Subcutaneous adipose tissue (tissue), 4 donors: Measurements from ENCODE around the gene TLR9. TPM values are rescaled to one million over a fixed set of nuclear protein-coding genes. Genes with fewer than 3 reads are reported as not detected.

Experiments
- CTCF ChIP-seq: fragments of 450-650 bp; IDR thresholded peaks from one replicate; pipeline ENCODE4 v1.5.1; 2016; ENCODE audit warnings: low read depth, mild to moderate bottlenecking, control low read depth, antibody characterized with exemption, moderate library complexity
- total RNA-seq, 4 donors: library from RNA; depleted of rRNA; stranded (reverse); fragments of >200 nt; gene quantifications; one replicate each; pipeline ENCODE4 v1.1.0, GENCODE V29; 2016

Gene TLR9
- total RNA-seq, 4 donors from 2014 or later = not detected

- no peak for TF ChIP-seq CTCF
These were observed 7.7 kb upstream of the TLR9 start for GRCh38 chr3:52233108-52233591.

GRCh38 chr3:52232279-52233107 is 7.0 kb upstream of the TLR9 start:
- TF ChIP-seq CTCF = no peak

GRCh38 chr3:52231502-52232278 is 6.2 kb upstream of the TLR9 start:
- no peak for TF ChIP-seq CTCF

- TF ChIP-seq CTCF = no peak
These were observed 5.5 kb upstream of the TLR9 start for GRCh38 chr3:52230889-52231499.

GRCh38 chr3:52230461-52230860 is 5.0 kb upstream of the TLR9 start:
- no peak for TF ChIP-seq CTCF

GRCh38 chr3:52229656-52230055 is 4.2 kb upstream of the TLR9 start:
- TF ChIP-seq CTCF = no peak
